Astrocyte (in vitro differentiated cells and primary cell): Measurements from ENCODE around the gene MBNL1. TPM values are rescaled to one million over a fixed set of nuclear protein-coding genes. Genes with fewer than 3 reads are reported as not detected.

ENCODE experiments used
- DNase-seq: peaks from one replicate; pipeline ENCODE4 v3.0.0-alpha.2; 2010; ENCODE audit warnings: low read depth
- FAIRE-seq: peaks from 2 replicates; lab custom pipeline; 2011; peaks lifted over from hg19 to GRCh38; lab: Jason Lieb, UNC
- H2AFZ ChIP-seq: 2 replicates; pipeline ENCODE4 v1.6.0; 2012; ENCODE audit warnings: low read depth, low read length, inconsistent platforms
- H3K27ac ChIP-seq: 2 replicates; pipeline ENCODE4 v1.5.1; 2011; ENCODE audit warnings: low read depth, low read length, inconsistent platforms
- H3K27me3 ChIP-seq: 2 replicates; pipeline ENCODE4 v1.6.0; 2011; ENCODE audit warnings: low read length, inconsistent platforms; ENCODE audit not compliant: insufficient read depth
- H3K36me3 ChIP-seq: 2 replicates; pipeline ENCODE4 v1.5.1; 2011; ENCODE audit warnings: low read length, inconsistent platforms; ENCODE audit not compliant: insufficient read depth
- H3K4me1 ChIP-seq: 2 replicates; pipeline ENCODE4 v1.5.1; 2011; ENCODE audit warnings: low read length, inconsistent platforms; ENCODE audit not compliant: insufficient read depth
- H3K4me2 ChIP-seq: 2 replicates; pipeline ENCODE4 v1.6.0; 2012; ENCODE audit warnings: low read length, inconsistent platforms
- H3K4me3 ChIP-seq: 2 replicates; pipeline ENCODE4 v1.5.1; 2011; ENCODE audit warnings: low read depth, mild to moderate bottlenecking, low read length, inconsistent platforms; ENCODE audit not compliant: insufficient read depth
- H3K79me2 ChIP-seq: 2 replicates; pipeline ENCODE4 v1.6.0; 2012; ENCODE audit warnings: mild to moderate bottlenecking, low read length, inconsistent platforms; ENCODE audit not compliant: insufficient read depth
- H3K9ac ChIP-seq: 2 replicates; pipeline ENCODE4 v1.6.0; 2012; ENCODE audit warnings: mild to moderate bottlenecking, low read length, inconsistent platforms
- H3K9me3 ChIP-seq: 2 replicates; pipeline ENCODE4 v1.5.1; 2012; ENCODE audit warnings: low read depth, mild to moderate bottlenecking, low read length, inconsistent platforms; ENCODE audit not compliant: insufficient read depth
- H4K20me1 ChIP-seq: 2 replicates; pipeline ENCODE4 v1.6.0; 2012; ENCODE audit warnings: low read length, inconsistent platforms; ENCODE audit not compliant: insufficient read depth
- H3K27ac Mint-ChIP-seq: one replicate; pipeline ENCODE4 v1.8.0; 2021; ENCODE audit warnings: mild to moderate bottlenecking, mixed read lengths; ENCODE audit not compliant: unreplicated experiment
- H3K27me3 Mint-ChIP-seq: one replicate; pipeline ENCODE4 v1.8.0; 2021; ENCODE audit warnings: low read depth, mixed read lengths; ENCODE audit not compliant: unreplicated experiment
- H3K36me3 Mint-ChIP-seq: one replicate; pipeline ENCODE4 v1.8.0; 2021; ENCODE audit warnings: low read depth, mixed read lengths; ENCODE audit not compliant: unreplicated experiment
- H3K4me1 Mint-ChIP-seq: one replicate; pipeline ENCODE4 v1.8.0; 2021; ENCODE audit warnings: low read depth, mixed read lengths; ENCODE audit not compliant: unreplicated experiment
- H3K4me3 Mint-ChIP-seq: one replicate; pipeline ENCODE4 v1.8.0; 2021; ENCODE audit warnings: mild to moderate bottlenecking, moderate library complexity, mixed read lengths; ENCODE audit not compliant: unreplicated experiment
- H3K9me3 Mint-ChIP-seq: one replicate; pipeline ENCODE4 v1.8.0; 2021; ENCODE audit warnings: mild to moderate bottlenecking, mixed read lengths; ENCODE audit not compliant: unreplicated experiment
- CTCF ChIP-seq: IDR thresholded peaks from 2 replicates; pipeline ENCODE4 v1.5.1; 2011; ENCODE audit warnings: low read depth, mild to moderate bottlenecking, inconsistent platforms, low read length, moderate library complexity; ENCODE audit not compliant: insufficient read depth
- EZH2 ChIP-seq: IDR thresholded peaks from 2 replicates; pipeline ENCODE4 v1.6.1; 2012; ENCODE audit warnings: mild to moderate bottlenecking, low read length, inconsistent platforms; ENCODE audit not compliant: insufficient read depth
- total RNA-seq: library from RNA; stranded (reverse); gene quantifications from 2 replicates; pipeline ENCODE4 v1.2.1, GENCODE V29; 2021

MBNL1 gene
- total RNA-seq, 1 donor from 2014 or later = 93.1 TPM

GRCh38 chr3:152318512-152318911, 49.8 kb downstream of the MBNL1 start:
- FAIRE-seq (no peak), DNase-seq (no peak)
- Histone ChIP-seq H3K27me3 (no peaks in the 10 kb centered on the region), H3K9me3 (no peaks in the 10 kb centered on the region), H3K27ac (peak overlapping the region; percentile 80), H3K4me3 (no peak overlapping the region), H3K4me2 (peak overlapping the region; percentile 59), H3K79me2 (peaks cover 96% of the 10 kb centered on the region), H3K9ac (peak overlapping the region; percentile 56), H3K4me1 (peaks cover 35% of the 10 kb centered on the region), H4K20me1 (peaks cover 53% of the 10 kb centered on the region), H3K36me3 (peaks cover 5% of the 10 kb centered on the region), H2AFZ (no peak overlapping the region)
- TF ChIP-seq EZH2 = no peak
- no peak for TF ChIP-seq CTCF
- Mint-ChIP-seq H3K27ac (peak overlapping the region; percentile 48), H3K4me3 (no peak overlapping the region), H3K27me3 (no peaks in the 10 kb centered on the region), H3K36me3 (peaks cover 2% of the 10 kb centered on the region), H3K4me1 (peaks cover 43% of the 10 kb centered on the region), H3K9me3 (no peaks in the 10 kb centered on the region)

GRCh38 chr3:152319256-152319655, 50.5 kb downstream of the MBNL1 start:
- H3K27ac ChIP-seq = peak overlapping the region; percentile 80
- Mint-ChIP-seq H3K36me3 (peaks cover 2% of the 10 kb centered on the region), H3K9me3 (no peaks in the 10 kb centered on the region), H3K27ac (peak overlapping the region; percentile 48), H3K27me3 (no peaks in the 10 kb centered on the region), H3K4me3 (no peak overlapping the region), H3K4me1 (peaks cover 45% of the 10 kb centered on the region)
- H3K27me3 ChIP-seq = no peaks in the 10 kb centered on the region
- H3K9me3 ChIP-seq = no peaks in the 10 kb centered on the region
- no peak overlapping the region for H2AFZ ChIP-seq
- peaks cover 5% of the 10 kb centered on the region for H3K36me3 ChIP-seq
- peaks cover 51% of the 10 kb centered on the region for H4K20me1 ChIP-seq
- H3K79me2 ChIP-seq = peaks cover 96% of the 10 kb centered on the region
- DNase-seq (no peak), FAIRE-seq (no peak)
- peaks cover 35% of the 10 kb centered on the region for H3K4me1 ChIP-seq
- no peak overlapping the region for H3K4me3 ChIP-seq
- no peak overlapping the region for H3K4me2 ChIP-seq
- TF ChIP-seq CTCF (no peak), EZH2 (no peak)
- no peak overlapping the region for H3K9ac ChIP-seq

GRCh38 chr3:152319831-152320617, 51.3 kb downstream of the MBNL1 start:
- H3K27ac Mint-ChIP-seq = no peak overlapping the region
- H3K9me3 ChIP-seq = no peaks in the 10 kb centered on the region
- no peak for FAIRE-seq

More at GRCh38 chr3:152319831-152320617, 51.3 kb downstream of the MBNL1 start:
- H3K27ac ChIP-seq = peak overlapping the region; percentile 19
- no peak overlapping the region for H3K9ac ChIP-seq
- H4K20me1 ChIP-seq = peaks cover 45% of the 10 kb centered on the region
- peaks cover 5% of the 10 kb centered on the region for H3K36me3 ChIP-seq
- H3K79me2 ChIP-seq = peaks cover 95% of the 10 kb centered on the region
- TF ChIP-seq CTCF (no peak), EZH2 (no peak)
- H2AFZ ChIP-seq = no peak overlapping the region
- Mint-ChIP-seq H3K4me1 (peaks cover 45% of the 10 kb centered on the region), H3K27me3 (no peaks in the 10 kb centered on the region), H3K9me3 (no peaks in the 10 kb centered on the region), H3K4me3 (no peak overlapping the region), H3K36me3 (peaks cover 2% of the 10 kb centered on the region)
- no peak overlapping the region for H3K4me3 ChIP-seq
- DNase-seq = peak; percentile 41
- no peaks in the 10 kb centered on the region for H3K27me3 ChIP-seq
- peak overlapping the region; percentile 16 for H3K4me2 ChIP-seq
- peaks cover 35% of the 10 kb centered on the region for H3K4me1 ChIP-seq
